ENCODE results near the gene LAMA2.

LAMA2 gene

GRCh38 chr6:129096651-129097290 is 213.8 kb downstream of the LAMA2 start:
- DNase-seq, result no peak

GRCh38 chr6:129098061-129098553 is 215.2 kb downstream of the LAMA2 start:
- no peak for DNase-seq

GRCh38 chr6:129099696-129100095 is 216.8 kb downstream of the LAMA2 start:
- DNase-seq, result no peak

GRCh38 chr6:129100164-129100563 is 217.2 kb downstream of the LAMA2 start:
- no peak for DNase-seq

- DNase-seq, result no peak
These were observed 219.8 kb downstream of the LAMA2 start for GRCh38 chr6:129102741-129103140.

- no peak for DNase-seq
These were observed 221.2 kb downstream of the LAMA2 start for GRCh38 chr6:129104131-129104530.

GRCh38 chr6:129104560-129104959 is 221.6 kb downstream of the LAMA2 start:
- DNase-seq, result no peak

- DNase-seq, result no peak
These were observed 222.1 kb downstream of the LAMA2 start for GRCh38 chr6:129105035-129105434.

GRCh38 chr6:129105793-129106192 is 222.9 kb downstream of the LAMA2 start:
- DNase-seq, result no peak

- DNase-seq, result peak in 1 of 2 experiments; percentile 44
These were observed 225.4 kb downstream of the LAMA2 start for GRCh38 chr6:129108337-129108736.

- peak in 1 of 2 experiments; percentile 37 for DNase-seq
These were observed 227.9 kb downstream of the LAMA2 start for GRCh38 chr6:129110690-129111343.

- DNase-seq, result no peak
These were observed 228.4 kb downstream of the LAMA2 start for GRCh38 chr6:129111346-129111745.

GRCh38 chr6:129111853-129112252 is 228.9 kb downstream of the LAMA2 start:
- DNase-seq, result no peak

GRCh38 chr6:129112591-129112990 is 229.7 kb downstream of the LAMA2 start:
- no peak for DNase-seq

GRCh38 chr6:129113637-129114036 is 230.7 kb downstream of the LAMA2 start:
- DNase-seq, result no peak

- no peak for DNase-seq
These were observed 231.9 kb downstream of the LAMA2 start for GRCh38 chr6:129114636-129115391.

- DNase-seq, result no peak
These were observed 232.5 kb downstream of the LAMA2 start for GRCh38 chr6:129115471-129115870.

- DNase-seq, result no peak
These were observed 234.4 kb downstream of the LAMA2 start for GRCh38 chr6:129117355-129117754.

- no peak for DNase-seq
These were observed 238.1 kb downstream of the LAMA2 start for GRCh38 chr6:129120856-129121638.

- DNase-seq, result no peak
These were observed 241.4 kb downstream of the LAMA2 start for GRCh38 chr6:129124347-129124746.

GRCh38 chr6:129130106-129130505 is 247.2 kb downstream of the LAMA2 start:
- peak in 1 of 2 experiments; percentile 52 for DNase-seq

GRCh38 chr6:129130959-129131681 is 248.2 kb downstream of the LAMA2 start:
- no peak for DNase-seq

All from NCI-H524 (cell line).